Activated CD8-positive, alpha-beta memory T cell treated with anti-CD3 and anti-CD28 coated beads for 24 hours (primary cell): Measurements from ENCODE around the gene ELMO1.

ENCODE experiments used
- DNase-seq: peaks from one replicate; pipeline ENCODE4 v3.0.0-alpha.2; 2020

Gene ELMO1

GRCh38 chr7:37081436-37081835, 367.2 kb downstream of the ELMO1 start:
- no peak for DNase-seq

- no peak for DNase-seq
Observed at GRCh38 chr7:37079420-37079819, 369.2 kb downstream of the ELMO1 start.

- no peak for DNase-seq
Observed at GRCh38 chr7:37076668-37077067, 372.0 kb downstream of the ELMO1 start.

- DNase-seq, result no peak
Observed at GRCh38 chr7:37074370-37074769, 374.3 kb downstream of the ELMO1 start.

- DNase-seq, result no peak
Observed at GRCh38 chr7:37071124-37071523, 377.5 kb downstream of the ELMO1 start.

GRCh38 chr7:37070471-37070870, 378.2 kb downstream of the ELMO1 start:
- no peak for DNase-seq

GRCh38 chr7:37070031-37070430, 378.6 kb downstream of the ELMO1 start:
- no peak for DNase-seq

- no peak for DNase-seq
Observed at GRCh38 chr7:37069336-37069735, 379.3 kb downstream of the ELMO1 start.

- DNase-seq, result no peak
Observed at GRCh38 chr7:37068902-37069301, 379.8 kb downstream of the ELMO1 start.

GRCh38 chr7:37068038-37068437, 380.6 kb downstream of the ELMO1 start:
- no peak for DNase-seq

GRCh38 chr7:37065779-37066271, 382.8 kb downstream of the ELMO1 start:
- DNase-seq, result no peak

GRCh38 chr7:37062560-37062859, 386.2 kb downstream of the ELMO1 start:
- DNase-seq, result no peak

- no peak for DNase-seq
Observed at GRCh38 chr7:37061849-37062559, 386.7 kb downstream of the ELMO1 start.

- no peak for DNase-seq
Observed at GRCh38 chr7:37056234-37056912, 392.3 kb downstream of the ELMO1 start.

- DNase-seq, result no peak
Observed at GRCh38 chr7:37054624-37055241, 393.9 kb downstream of the ELMO1 start.

GRCh38 chr7:37052705-37053104, 396.0 kb downstream of the ELMO1 start:
- DNase-seq, result no peak

GRCh38 chr7:37050801-37051200, 397.9 kb downstream of the ELMO1 start:
- DNase-seq, result no peak

- no peak for DNase-seq
Observed at GRCh38 chr7:37048674-37049073, 400.0 kb downstream of the ELMO1 start.

- no peak for DNase-seq
Observed at GRCh38 chr7:37047260-37047659, 401.4 kb downstream of the ELMO1 start.

GRCh38 chr7:37046531-37047079, 402.1 kb downstream of the ELMO1 start:
- DNase-seq, result no peak

- no peak for DNase-seq
Observed at GRCh38 chr7:37045681-37046179, 402.9 kb downstream of the ELMO1 start.

- no peak for DNase-seq
Observed at GRCh38 chr7:37041461-37041860, 407.2 kb downstream of the ELMO1 start.

GRCh38 chr7:37040330-37040729, 408.3 kb downstream of the ELMO1 start:
- no peak for DNase-seq
